ENCODE measurements around the gene PKIB.

- no peak for TF ChIP-seq ZNF274 (IDR thresholded peaks at IDR 0.05; ENCODE audit: low read depth, low read length)
- no peak for TF ChIP-seq YY1 (IDR thresholded peaks at IDR 0.05; ENCODE audit: insufficient read depth, insufficient read length)
Observed at GRCh38 chr6:122694602-122695001, 84.4 kb downstream of the PKIB start.

All from NT2/D1 (cell line).